ENCODE results near the gene UBAP1.
"Not testable (repeated sequence)": the region's sequence is repeated elsewhere in the genome, so short reads cannot be mapped to it uniquely, and the experiment has no call there.

UBAP1 gene

GRCh38 chr9:34226144-34226760, 47.4 kb downstream of the UBAP1 start:
- not testable (repeated sequence) for DNase-seq

- no peak for DNase-seq
Measured at GRCh38 chr9:34227445-34227844, 48.6 kb downstream of the UBAP1 start.

GRCh38 chr9:34230556-34230955, 51.7 kb downstream of the UBAP1 start:
- DNase-seq: no peak

- DNase-seq: no peak
Measured at GRCh38 chr9:34232201-34232600, 53.4 kb downstream of the UBAP1 start.

GRCh38 chr9:34233672-34234071, 54.8 kb downstream of the UBAP1 start:
- no peak for DNase-seq

GRCh38 chr9:34237836-34238235, 59.0 kb downstream of the UBAP1 start:
- DNase-seq: no peak

- no peak for DNase-seq
Measured at GRCh38 chr9:34240006-34240405, 61.2 kb downstream of the UBAP1 start.

- DNase-seq: no peak
Measured at GRCh38 chr9:34242830-34243229, 64.0 kb downstream of the UBAP1 start.

GRCh38 chr9:34245212-34245611, 66.4 kb downstream of the UBAP1 start:
- DNase-seq: not testable (repeated sequence)

GRCh38 chr9:34246453-34246852, 67.6 kb downstream of the UBAP1 start:
- DNase-seq: no peak

GRCh38 chr9:34247782-34248181, 68.9 kb downstream of the UBAP1 start:
- DNase-seq: not testable (repeated sequence)

- DNase-seq: no peak
Measured at GRCh38 chr9:34249274-34249673, 70.4 kb downstream of the UBAP1 start.

- no peak for DNase-seq
Measured at GRCh38 chr9:34250721-34251120, 71.9 kb downstream of the UBAP1 start.

- DNase-seq: no peak
Measured at GRCh38 chr9:34252016-34252415, 73.2 kb downstream of the UBAP1 start.

- DNase-seq: peak; percentile 51 to 68
Measured at GRCh38 chr9:34252670-34253459, 74.0 kb downstream of the UBAP1 start.

- DNase-seq: no peak
Measured at GRCh38 chr9:34253460-34253837, 74.6 kb downstream of the UBAP1 start.

GRCh38 chr9:34254141-34254913, 75.5 kb downstream of the UBAP1 start:
- no peak for DNase-seq

- no peak for DNase-seq
Measured at GRCh38 chr9:34254966-34255825, 76.4 kb downstream of the UBAP1 start.

GRCh38 chr9:34256104-34256503, 77.3 kb downstream of the UBAP1 start:
- DNase-seq: no peak

- no peak for DNase-seq
Measured at GRCh38 chr9:34256987-34257585, 78.2 kb downstream of the UBAP1 start.

GRCh38 chr9:34259315-34259714, 80.5 kb downstream of the UBAP1 start:
- DNase-seq: no peak

GRCh38 chr9:34262971-34263370, 84.1 kb downstream of the UBAP1 start:
- no peak for DNase-seq

Data from stimulated activated CD4-positive, alpha-beta T cell treated with anti-CD3 and anti-CD28 coated beads, Interleukin-2, amount 100 ng/mL, for 48 hours (primary cell).